HepG2 (cell line): ENCODE data around the gene PGK2. TPM values are rescaled to one million over a fixed set of nuclear protein-coding genes. Genes with fewer than 3 reads are reported as not detected.

Source experiments
- ATAC-seq: fragments of 200-7000 bp; cut with Tn5 transposase; 3 replicates; pipeline ENCODE4 v1.9.1; 2020; ENCODE audit warnings: mild to moderate bottlenecking, moderate library complexity
- BruUV-seq: library from RNA; stranded (reverse); fragments of 400-500 nt; replicated peaks from 2 replicates; lab custom pipeline; 2021; lab: Mats Ljungman, UMichigan
- CTCF ChIA-PET: fragments of 300-600 bp; formaldehyde crosslinking; extraction: SDS; loops from one replicate; lab custom pipeline; 2021; ENCODE audit warnings: low total read pairs, inconsistent platforms, low intra/inter-chr PET ratio; lab: Yijun Ruan, JAX
- POLR2A ChIA-PET: fragments of 350-600 bp; sonication (Branson Sonifier 250); formaldehyde crosslinking; loops from one replicate; lab custom pipeline; 2020; ENCODE audit warnings: antibody characterized with exemption, inconsistent platforms; lab: Yijun Ruan, JAX
- DNase-seq: peaks from one replicate; pipeline ENCODE4 v3.0.0-alpha.2; 2015; ENCODE audit warnings: low spot score
- FAIRE-seq: peaks from 3 replicates; lab custom pipeline; 2011; peaks lifted over from hg19 to GRCh38; lab: Jason Lieb, UNC
- H2AFZ ChIP-seq: one replicate; pipeline ENCODE4 v1.6.1; 2011; ENCODE audit warnings: low read length, inconsistent platforms
- H3K27ac ChIP-seq: fragments of 300-600 bp; 3 replicates; pipeline ENCODE4 v1.8.0; 2011; ENCODE audit warnings: mixed run types, mild to moderate bottlenecking, mixed read lengths, low read length, inconsistent platforms; ENCODE audit not compliant: insufficient read depth; ENCODE audit errors: extremely low read length
- H3K27me3 ChIP-seq, 2 experiments: fragments of 200-600 bp in 1 of 2; 2 replicates in 1 of 2; 3 replicates in 1 of 2; pipeline versions ENCODE4 v1.6.0 to v1.8.0; 2011; ENCODE audit warnings: low read length in 2 of 2, mild to moderate bottlenecking in 2 of 2, moderate library complexity in 2 of 2, inconsistent platforms in 1 of 2; ENCODE audit not compliant: insufficient read depth in 2 of 2, control insufficient read depth in 1 of 2
- H3K36me3 ChIP-seq, 2 experiments: fragments of 200-600 bp in 1 of 2; replicated peaks in 1 of 2; 2 replicates in 1 of 2; 3 replicates in 1 of 2; pipeline versions ENCODE4 v1.5.1 to v1.8.0; 2011; ENCODE audit warnings: low read length in 2 of 2, inconsistent platforms in 1 of 2; ENCODE audit not compliant: insufficient read depth in 2 of 2, control insufficient read depth in 1 of 2
- H3K4me1 ChIP-seq: 2 replicates; pipeline ENCODE4 v1.5.1; 2012; ENCODE audit warnings: low read length, inconsistent platforms; ENCODE audit not compliant: insufficient read depth
- H3K4me2 ChIP-seq: 2 replicates; pipeline ENCODE4 v1.6.0; 2011; ENCODE audit warnings: low read depth, low read length, inconsistent platforms
- H3K4me3 ChIP-seq, 3 experiments: fragments of 200-600 bp in 1 of 3; sonication (generic), shearing (Covaris generic) in 1 of 3; replicated peaks in 1 of 3; 2 replicates each; pipeline ENCODE4 v1.5.1; 2011 to 2016; ENCODE audit warnings: low read length in 3 of 3, inconsistent platforms in 2 of 3, low read depth in 2 of 3, mild to moderate bottlenecking in 2 of 3, control low read depth in 1 of 3, mixed read lengths in 1 of 3; ENCODE audit not compliant: insufficient read depth in 1 of 3
- H3K79me2 ChIP-seq: one replicate; pipeline ENCODE4 v1.6.1; 2011; ENCODE audit warnings: low read length, inconsistent platforms; ENCODE audit not compliant: insufficient read depth
- H3K9ac ChIP-seq: 2 replicates; pipeline ENCODE4 v1.6.0; 2011; ENCODE audit warnings: mild to moderate bottlenecking, low read depth, low read length, inconsistent platforms; ENCODE audit not compliant: insufficient read depth
- H3K9me3 ChIP-seq: 2 replicates; pipeline ENCODE4 v1.5.1; 2012; ENCODE audit warnings: mild to moderate bottlenecking, low read length
- H4K20me1 ChIP-seq: 2 replicates; pipeline ENCODE4 v1.6.0; 2011; ENCODE audit warnings: inconsistent platforms, mild to moderate bottlenecking, low read length, moderate library complexity; ENCODE audit not compliant: insufficient read depth
- E2F2 ChIP-seq: sonication (generic); formaldehyde crosslinking; IDR thresholded peaks from 2 replicates; pipeline ENCODE4 v1.4.0; 2020; ENCODE audit warnings: missing genetic modification reagents, borderline replicate concordance
- ERF ChIP-seq: IDR thresholded peaks from 2 replicates; pipeline ENCODE4 v1.6.1; 2018; ENCODE audit warnings: missing biosample characterization, missing genetic modification reagents
- MATR3 ChIP-seq: sonication (generic); formaldehyde crosslinking; IDR thresholded peaks from 2 replicates; pipeline ENCODE4 v1.4.0; 2020; ENCODE audit warnings: missing genetic modification reagents
- NFIC ChIP-seq: IDR thresholded peaks from 2 replicates; pipeline ENCODE4 v1.6.1; 2012; ENCODE audit warnings: mild to moderate bottlenecking, low read length, inconsistent platforms
- PHB2 ChIP-seq: fragments of 450-650 bp; IDR thresholded peaks from 2 replicates; pipeline ENCODE4 v1.6.1; 2018; ENCODE audit not compliant: partially characterized antibody
- RAD21 ChIP-seq: fragments of 450-650 bp; formaldehyde crosslinking; IDR thresholded peaks from 2 replicates; pipeline ENCODE4 v1.5.0; 2020; ENCODE audit warnings: mild to moderate bottlenecking
- SRSF1 ChIP-seq: fragments of 200-400 bp; formaldehyde crosslinking; optimal IDR thresholded peaks from 2 replicates; pipeline ENCODE3; 2017; ENCODE audit warnings: mild to moderate bottlenecking, low read depth, low read length, moderate library complexity
- TBX3 ChIP-seq: fragments of 450-650 bp; IDR thresholded peaks from 2 replicates; pipeline ENCODE4 v1.6.1; 2017; ENCODE audit warnings: antibody characterized with exemption, mild to moderate bottlenecking, inconsistent platforms, borderline replicate concordance
- ZNF263 ChIP-seq: sonication (generic); formaldehyde crosslinking; IDR thresholded peaks from 2 replicates; pipeline ENCODE4 v1.4.0; 2020; ENCODE audit warnings: missing genetic modification reagents
- ZNF44 ChIP-seq: sonication (generic); formaldehyde crosslinking; IDR thresholded peaks from 2 replicates; pipeline ENCODE4 v1.5.1; 2020; ENCODE audit warnings: mild to moderate bottlenecking, missing genetic modification reagents
- ZNF468 ChIP-seq: sonication (generic); formaldehyde crosslinking; IDR thresholded peaks from 2 replicates; pipeline ENCODE4 v1.8.0; 2022; ENCODE audit warnings: mild to moderate bottlenecking, moderate library complexity, missing genetic modification reagents
- ZNF562 ChIP-seq: sonication (generic); formaldehyde crosslinking; IDR thresholded peaks from 2 replicates; pipeline ENCODE4 v1.8.0; 2022; ENCODE audit warnings: missing genetic modification reagents, borderline replicate concordance
- ZNF589 ChIP-seq: sonication (generic); formaldehyde crosslinking; conservative IDR thresholded peaks from 2 replicates; pipeline ENCODE4 v1.8.0; 2022; ENCODE audit warnings: mild to moderate bottlenecking, moderate library complexity, missing genetic modification reagents
- WGBS: methylation state at CpG from one replicate; pipeline ENCODE4 v1.1.6; 2017; ENCODE audit warnings: low lambda C conversion rate; 5-methylcytosine and 5-hydroxymethylcytosine counted together
- in situ Hi-C: cut with HindIII; loops from 2 replicates; pipeline ENCODE4 v1.10.0; 2017; ENCODE audit warnings: low pct_unique_long_range_greater_than_20kb; ENCODE audit not compliant: extremely low pct_ligation_motif_present
- intact Hi-C: fragments of 100-400 bp; cut with micrococcal nuclease; formaldehyde crosslinking; loops from one replicate; pipeline ENCODE4 v1.10.0; 2022; ENCODE audit not compliant: unreplicated experiment
- polyA plus RNA-seq, 8 experiments: library from polyadenylated mRNA; depleted of rRNA in 3 of 8; stranded (reverse) in 7 of 8; unstranded in 1 of 8; fragments of >200 nt; fragmentation: Illumina TruSeq in 4 of 8; extraction: Trizol in 4 of 8; gene quantifications; 2 replicates each; pipeline versions ENCODE4 v1.2.1 to v1.2.3, GENCODE V29; 2011 to 2016; ENCODE audit warnings: low read depth in 4 of 8, missing spikeins in 1 of 8, mixed read lengths in 1 of 8; ENCODE audit not compliant: insufficient read depth in 1 of 8
- total RNA-seq, 5 experiments: library from RNA; depleted of rRNA; stranded (reverse); fragments of >200 nt; fragmentation: Illumina TruSeq; extraction: Trizol; gene quantifications; 2 replicates each; pipeline ENCODE4 v1.2.3, GENCODE V29; 2016; ENCODE audit warnings: low read depth in 1 of 5
- TF ChIP-seq, protein P1 (sequence below): IDR thresholded peaks from 2 replicates; pipeline ENCODE4 v1.6.1; 2016; ENCODE audit warnings: low read depth, control low read depth
- TF ChIP-seq, protein P2 (sequence below): sonication (generic); formaldehyde crosslinking; conservative IDR thresholded peaks from 2 replicates; pipeline ENCODE4 v1.5.0; 2020; ENCODE audit warnings: missing genetic modification reagents
- TF ChIP-seq, protein P3 (sequence below): sonication (generic); formaldehyde crosslinking; IDR thresholded peaks from 2 replicates; pipeline ENCODE4 v1.9.0; 2021; ENCODE audit warnings: missing genetic modification reagents, borderline replicate concordance
- TF ChIP-seq, protein P4 (sequence below): IDR thresholded peaks from 2 replicates; pipeline ENCODE4 v1.6.1; 2016; ENCODE audit warnings: low read depth, borderline replicate concordance

PGK2 gene
- total and polyA plus RNA-seq, 2 of the 13 experiments (the other 11 are each of a cell fraction or from before 2014, with no cell fraction given), result not detected

DNA sequence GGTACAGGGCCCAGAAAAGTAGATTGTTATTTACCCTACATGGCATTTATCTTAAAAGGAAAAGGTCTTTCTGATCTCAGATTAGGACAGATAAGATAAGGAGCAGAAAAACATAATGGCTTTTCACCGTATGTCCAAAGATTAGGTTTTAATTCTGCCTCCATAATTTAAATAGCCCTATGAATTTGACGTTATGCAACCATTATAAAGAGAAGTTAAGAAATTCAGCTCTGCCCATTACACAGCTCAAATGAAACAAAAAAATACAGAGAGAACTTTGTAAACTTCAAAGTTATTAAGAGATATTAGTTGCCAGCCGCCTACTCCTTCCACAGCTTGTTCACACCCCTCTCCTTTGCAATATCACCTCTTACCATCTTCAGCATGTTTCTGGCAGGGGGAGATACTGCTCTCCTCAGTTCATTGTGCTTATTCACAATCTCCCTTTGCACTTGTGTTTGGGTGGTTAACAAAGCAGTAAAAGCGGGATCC lies 51.0 kb downstream of the PGK2 start:
- no peak for FAIRE-seq
- Histone ChIP-seq H3K27ac (no peak overlapping the region), H3K9me3 (no peaks in the 10 kb centered on the region), H2AFZ (no peak overlapping the region), H3K4me3 (no peak overlapping the region), H3K4me2 (no peak overlapping the region), H3K4me1 (no peaks in the 10 kb centered on the region), H3K27me3 (no peaks in the 10 kb centered on the region), H4K20me1 (no peaks in the 10 kb centered on the region), H3K36me3 (no peaks in the 10 kb centered on the region), H3K9ac (no peak overlapping the region), H3K79me2 (no peaks in the 10 kb centered on the region)
- POLR2A ChIA-PET, result no interaction called here
- intact Hi-C loops, result no loop called here
- WGBS, result 5% methylated on average over 4 of the region's 4 CpGs
- DNase-seq, result no peak
- in situ Hi-C loops, result no loop called here
- TF ChIP-seq E2F2 (CRISPR knock-in tag) (no peak), PHB2 (no peak), SRSF1 (no peak), NFIC (no peak), ZNF468 (CRISPR knock-in tag) (no peak), ZNF562 (no peak), ZNF589 (CRISPR knock-in tag) (no peak), ZNF263 (no peak), ERF (no peak), RAD21 (CRISPR knock-in tag) (no peak), TBX3 (no peak), ZNF44 (CRISPR knock-in tag) (no peak), MATR3 (CRISPR knock-in tag) (no peak)
- TF ChIP-seq, protein P1, sequence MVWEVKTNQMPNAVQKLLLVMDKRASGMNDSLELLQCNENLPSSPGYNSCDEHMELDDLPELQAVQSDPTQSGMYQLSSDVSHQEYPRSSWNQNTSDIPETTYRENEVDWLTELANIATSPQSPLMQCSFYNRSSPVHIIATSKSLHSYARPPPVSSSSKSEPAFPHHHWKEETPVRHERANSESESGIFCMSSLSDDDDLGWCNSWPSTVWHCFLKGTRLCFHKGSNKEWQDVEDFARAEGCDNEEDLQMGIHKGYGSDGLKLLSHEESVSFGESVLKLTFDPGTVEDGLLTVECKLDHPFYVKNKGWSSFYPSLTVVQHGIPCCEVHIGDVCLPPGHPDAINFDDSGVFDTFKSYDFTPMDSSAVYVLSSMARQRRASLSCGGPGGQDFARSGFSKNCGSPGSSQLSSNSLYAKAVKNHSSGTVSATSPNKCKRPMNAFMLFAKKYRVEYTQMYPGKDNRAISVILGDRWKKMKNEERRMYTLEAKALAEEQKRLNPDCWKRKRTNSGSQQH (CRISPR knock-in tag), result no peak
- TF ChIP-seq, protein P2, sequence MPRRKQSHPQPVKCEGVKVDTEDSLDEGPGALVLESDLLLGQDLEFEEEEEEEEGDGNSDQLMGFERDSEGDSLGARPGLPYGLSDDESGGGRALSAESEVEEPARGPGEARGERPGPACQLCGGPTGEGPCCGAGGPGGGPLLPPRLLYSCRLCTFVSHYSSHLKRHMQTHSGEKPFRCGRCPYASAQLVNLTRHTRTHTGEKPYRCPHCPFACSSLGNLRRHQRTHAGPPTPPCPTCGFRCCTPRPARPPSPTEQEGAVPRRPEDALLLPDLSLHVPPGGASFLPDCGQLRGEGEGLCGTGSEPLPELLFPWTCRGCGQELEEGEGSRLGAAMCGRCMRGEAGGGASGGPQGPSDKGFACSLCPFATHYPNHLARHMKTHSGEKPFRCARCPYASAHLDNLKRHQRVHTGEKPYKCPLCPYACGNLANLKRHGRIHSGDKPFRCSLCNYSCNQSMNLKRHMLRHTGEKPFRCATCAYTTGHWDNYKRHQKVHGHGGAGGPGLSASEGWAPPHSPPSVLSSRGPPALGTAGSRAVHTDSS (CRISPR knock-in tag), result no peak
- TF ChIP-seq, protein P3, sequence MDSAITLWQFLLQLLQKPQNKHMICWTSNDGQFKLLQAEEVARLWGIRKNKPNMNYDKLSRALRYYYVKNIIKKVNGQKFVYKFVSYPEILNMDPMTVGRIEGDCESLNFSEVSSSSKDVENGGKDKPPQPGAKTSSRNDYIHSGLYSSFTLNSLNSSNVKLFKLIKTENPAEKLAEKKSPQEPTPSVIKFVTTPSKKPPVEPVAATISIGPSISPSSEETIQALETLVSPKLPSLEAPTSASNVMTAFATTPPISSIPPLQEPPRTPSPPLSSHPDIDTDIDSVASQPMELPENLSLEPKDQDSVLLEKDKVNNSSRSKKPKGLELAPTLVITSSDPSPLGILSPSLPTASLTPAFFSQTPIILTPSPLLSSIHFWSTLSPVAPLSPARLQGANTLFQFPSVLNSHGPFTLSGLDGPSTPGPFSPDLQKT (CRISPR knock-in tag), result no peak
- TF ChIP-seq, protein P4, sequence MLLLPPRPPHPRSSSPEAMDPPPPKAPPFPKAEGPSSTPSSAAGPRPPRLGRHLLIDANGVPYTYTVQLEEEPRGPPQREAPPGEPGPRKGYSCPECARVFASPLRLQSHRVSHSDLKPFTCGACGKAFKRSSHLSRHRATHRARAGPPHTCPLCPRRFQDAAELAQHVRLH, result no peak
- CTCF ChIA-PET, result no interaction called here
- ATAC-seq, result no peak
- no TSS peak for BruUV-seq
